Trophoblast cell (in vitro differentiated cells and primary cell): ENCODE results near the gene RAP1A.

Source experiments
- DNase-seq, 2 donors: peaks; one replicate each; pipeline ENCODE4 v3.0.0-alpha.2; 2016
- H2AFZ ChIP-seq: 2 replicates; pipeline ENCODE4 v1.6.1; 2013; ENCODE audit warnings: low read length, moderate library complexity, mild to moderate bottlenecking; ENCODE audit not compliant: insufficient read depth, poor library complexity
- H2AK5ac ChIP-seq: 2 replicates; pipeline ENCODE4 v1.6.1; 2013; ENCODE audit warnings: mild to moderate bottlenecking, low read length
- H2BK120ac ChIP-seq: 2 replicates; pipeline ENCODE4 v1.6.1; 2013; ENCODE audit warnings: low read length, mild to moderate bottlenecking, moderate library complexity; ENCODE audit not compliant: insufficient read depth, poor library complexity
- H2BK12ac ChIP-seq: 2 replicates; pipeline ENCODE4 v1.6.1; 2013; ENCODE audit warnings: mild to moderate bottlenecking, low read length, moderate library complexity
- H2BK5ac ChIP-seq: 2 replicates; pipeline ENCODE4 v1.6.1; 2013; ENCODE audit warnings: low read length, low read depth, moderate library complexity, mild to moderate bottlenecking; ENCODE audit not compliant: poor library complexity
- H3K14ac ChIP-seq: 2 replicates; pipeline ENCODE4 v1.6.1; 2013; ENCODE audit warnings: mild to moderate bottlenecking, low read length
- H3K18ac ChIP-seq: 2 replicates; pipeline ENCODE4 v1.6.1; 2013; ENCODE audit warnings: mild to moderate bottlenecking, low read length
- H3K23ac ChIP-seq: 2 replicates; pipeline ENCODE4 v1.6.1; 2013; ENCODE audit warnings: low read length
- H3K27ac ChIP-seq: 2 replicates; pipeline ENCODE4 v1.5.1; 2013; ENCODE audit warnings: low read depth, mild to moderate bottlenecking, inconsistent platforms, low read length, moderate library complexity
- H3K27me3 ChIP-seq: 2 replicates; pipeline ENCODE4 v1.6.1; 2013; ENCODE audit warnings: inconsistent platforms, mild to moderate bottlenecking, low read length, moderate library complexity; ENCODE audit not compliant: insufficient read depth
- H3K36me3 ChIP-seq, 2 experiments: 1 replicate in 1 of 2; 2 replicates in 1 of 2; pipeline ENCODE4 v1.6.1; 2013; ENCODE audit warnings: low read length in 2 of 2, mild to moderate bottlenecking in 2 of 2, moderate library complexity in 1 of 2; ENCODE audit not compliant: insufficient read depth in 2 of 2, control insufficient read depth in 1 of 2
- H3K4ac ChIP-seq: 2 replicates; pipeline ENCODE4 v1.6.1; 2013; ENCODE audit warnings: low read depth, mild to moderate bottlenecking, low read length, moderate library complexity
- H3K4me1 ChIP-seq, 2 experiments: 1 replicate in 1 of 2; 2 replicates in 1 of 2; pipeline ENCODE4 v1.6.1; 2013; ENCODE audit warnings: low read length in 2 of 2, mild to moderate bottlenecking in 2 of 2, moderate library complexity in 1 of 2; ENCODE audit not compliant: insufficient read depth in 2 of 2, control insufficient read depth in 1 of 2
- H3K4me2 ChIP-seq: 2 replicates; pipeline ENCODE4 v1.6.1; 2013; ENCODE audit warnings: inconsistent platforms, mild to moderate bottlenecking, low read length, moderate library complexity
- H3K4me3 ChIP-seq: 2 replicates; pipeline ENCODE4 v1.5.1; 2013; ENCODE audit warnings: mild to moderate bottlenecking, low read depth, low read length, inconsistent platforms
- H3K79me1 ChIP-seq: one replicate; pipeline ENCODE4 v1.6.1; 2013; ENCODE audit warnings: low read length
- H3K79me2 ChIP-seq: 2 replicates; pipeline ENCODE4 v1.6.1; 2013; ENCODE audit warnings: low read length, mild to moderate bottlenecking; ENCODE audit not compliant: control insufficient read depth, insufficient read depth, poor library complexity
- H3K9ac ChIP-seq: 2 replicates; pipeline ENCODE4 v1.6.1; 2013; ENCODE audit warnings: mild to moderate bottlenecking, low read length
- H3K9me3 ChIP-seq: 2 replicates; pipeline ENCODE4 v1.6.1; 2013; ENCODE audit warnings: low read depth, mild to moderate bottlenecking, control low read depth, inconsistent platforms, low read length; ENCODE audit not compliant: insufficient read depth
- H4K12ac ChIP-seq: 2 replicates; pipeline ENCODE4 v1.6.1; 2013; ENCODE audit warnings: low read depth, mild to moderate bottlenecking, low read length, moderate library complexity
- H4K8ac ChIP-seq: 2 replicates; pipeline ENCODE4 v1.6.1; 2013; ENCODE audit warnings: low read depth, mild to moderate bottlenecking, low read length, moderate library complexity
- H4K91ac ChIP-seq: one replicate; pipeline ENCODE4 v1.6.1; 2013; ENCODE audit warnings: low read depth, mild to moderate bottlenecking, low read length, moderate library complexity
- WGBS: extraction: QIAGEN DNeasy Blood & Tissue Kit; methylation state at CpG from one replicate; pipeline ENCODE4 v1.1.7; 2013; ENCODE audit warnings: missing lambda C conversion rate; ENCODE audit not compliant: insufficient read length, insufficient coverage; ENCODE audit errors: extremely low coverage; 5-methylcytosine and 5-hydroxymethylcytosine counted together

RAP1A gene

GRCh38 chr1:111571987-111572386 is 47.6 kb upstream of the RAP1A start:
- no CpG with 5 or more reads among the region's 2 CpGs for WGBS
- Histone ChIP-seq H3K4me2 (no peak overlapping the region), H3K18ac (no peak overlapping the region), H2AK5ac (no peak overlapping the region), H4K8ac (no peak overlapping the region), H3K23ac (no peak overlapping the region), H3K4ac (no peak overlapping the region), H3K27me3 (no peaks in the 10 kb centered on the region), H2BK120ac (no peak overlapping the region), H3K4me3 (no peak overlapping the region), H3K36me3 (no peaks in the 10 kb centered on the region), H3K79me2 (no peaks in the 10 kb centered on the region), H4K12ac (no peak overlapping the region), H2BK12ac (no peak overlapping the region), H3K9ac (no peak overlapping the region), H2BK5ac (no peak overlapping the region), H3K4me1 (peaks cover 0 to 2% of the 10 kb centered on the region in 2 experiments), H3K14ac (no peak overlapping the region), H2AFZ (no peak overlapping the region), H3K79me1 (no peaks in the 10 kb centered on the region), H3K9me3 (no peaks in the 10 kb centered on the region), H4K91ac (no peak overlapping the region), H3K27ac (no peak overlapping the region)
- DNase-seq: no peak

- Histone ChIP-seq H3K4ac (no peak overlapping the region), H3K9ac (no peak overlapping the region), H3K36me3 (no peaks in the 10 kb centered on the region), H3K14ac (no peak overlapping the region), H2BK120ac (no peak overlapping the region), H3K9me3 (no peaks in the 10 kb centered on the region), H3K27me3 (no peaks in the 10 kb centered on the region), H3K79me1 (no peaks in the 10 kb centered on the region), H3K79me2 (no peaks in the 10 kb centered on the region), H4K12ac (no peak overlapping the region), H3K4me2 (no peak overlapping the region), H2AFZ (no peak overlapping the region), H3K18ac (no peak overlapping the region), H4K91ac (no peak overlapping the region), H2BK12ac (no peak overlapping the region), H2BK5ac (no peak overlapping the region), H3K27ac (no peak overlapping the region), H3K23ac (no peak overlapping the region), H4K8ac (no peak overlapping the region), H3K4me1 (no peaks in the 10 kb centered on the region), H2AK5ac (no peak overlapping the region), H3K4me3 (no peak overlapping the region)
- DNase-seq: no peak
- no CpG with 5 or more reads among the region's 7 CpGs for WGBS
Measured at GRCh38 chr1:111576547-111576946, 43.0 kb upstream of the RAP1A start.

- no peak overlapping the region for H3K4ac ChIP-seq
- no peaks in the 10 kb centered on the region for H3K4me1 ChIP-seq
- no peaks in the 10 kb centered on the region for H3K36me3 ChIP-seq
- no peak overlapping the region for H2BK120ac ChIP-seq
- H3K79me1 ChIP-seq: no peaks in the 10 kb centered on the region
- H2BK5ac ChIP-seq: no peak overlapping the region
- H4K8ac ChIP-seq: no peak overlapping the region
- no peak overlapping the region for H3K14ac ChIP-seq
- H2AFZ ChIP-seq: no peak overlapping the region
- no peaks in the 10 kb centered on the region for H3K79me2 ChIP-seq
- no peak overlapping the region for H3K9ac ChIP-seq
- H3K27me3 ChIP-seq: no peaks in the 10 kb centered on the region
- no peak overlapping the region for H3K4me3 ChIP-seq
- no peak overlapping the region for H3K4me2 ChIP-seq
- H4K91ac ChIP-seq: no peak overlapping the region
- no CpG with 5 or more reads among the region's 2 CpGs for WGBS
- H2BK12ac ChIP-seq: no peak overlapping the region
- H3K9me3 ChIP-seq: no peaks in the 10 kb centered on the region
- H3K27ac ChIP-seq: no peak overlapping the region
- H3K23ac ChIP-seq: no peak overlapping the region
- no peak overlapping the region for H4K12ac ChIP-seq
- no peak for DNase-seq
- no peak overlapping the region for H2AK5ac ChIP-seq
- no peak overlapping the region for H3K18ac ChIP-seq
Measured at GRCh38 chr1:111577814-111578213, 41.8 kb upstream of the RAP1A start.

GRCh38 chr1:111581166-111581565 is 38.4 kb upstream of the RAP1A start:
- no peak overlapping the region for H3K4ac ChIP-seq

More at GRCh38 chr1:111581166-111581565, 38.4 kb upstream of the RAP1A start:
- Histone ChIP-seq H3K23ac (no peak overlapping the region), H2AK5ac (no peak overlapping the region), H3K79me2 (no peaks in the 10 kb centered on the region), H3K27ac (no peak overlapping the region), H4K12ac (no peak overlapping the region), H3K4me2 (no peak overlapping the region), H2BK12ac (no peak overlapping the region), H4K91ac (no peak overlapping the region), H3K9ac (no peak overlapping the region), H2BK5ac (no peak overlapping the region), H3K27me3 (no peaks in the 10 kb centered on the region), H3K79me1 (no peaks in the 10 kb centered on the region), H3K4me1 (no peaks in the 10 kb centered on the region), H3K18ac (no peak overlapping the region), H3K36me3 (no peaks in the 10 kb centered on the region), H3K9me3 (no peaks in the 10 kb centered on the region), H3K14ac (no peak overlapping the region), H4K8ac (no peak overlapping the region), H2BK120ac (no peak overlapping the region), H3K4me3 (no peak overlapping the region), H2AFZ (no peak overlapping the region)
- WGBS: no CpG with 5 or more reads among the region's 2 CpGs
- no peak for DNase-seq
